Measurements from ENCODE around the gene HORMAD2. TPM values are rescaled to one million over a fixed set of nuclear protein-coding genes. Genes with fewer than 3 reads are reported as not detected.
"Not testable (repeated sequence)": the region's sequence is repeated elsewhere in the genome, so short reads cannot be mapped to it uniquely, and the experiment has no call there.

Gene HORMAD2
- total and polyA plus RNA-seq, 9 of the 15 experiments (the other 6 are each of a cell fraction or from before 2014, with no cell fraction given) = not detected

GRCh38 chr22:30214703-30215407 is 134.6 kb downstream of the HORMAD2 start:
- intact Hi-C loops (cut with micrococcal nuclease) (loop anchor here (5.0 kb wide), 1 partner anchor 33 kb away; no protein-coding TSS in a partner anchor), in situ Hi-C loops (cut with MboI) (no loop called here)
- ChIA-PET CTCF (ENCODE audit: low intra/inter-chr PET ratio) (no interaction called here), POLR2A (interaction anchor here (0.6 to 1.2 kb wide), 3 partner anchors 10 to 22 kb away, joined by 3 to 4 read pairs (median 3); no protein-coding TSS in a partner anchor)
- Histone ChIP-seq H3K79me2 (ENCODE audit: control insufficient read depth, insufficient read depth, low read length) (no peaks in the 10 kb centered on the region), H3K27ac (ENCODE audit: extremely low read depth, low read depth, low read length) (no peak overlapping the region), H2AFZ (ENCODE audit: low read depth, low read length) (no peak overlapping the region), H3K4me1 (replicated peaks in 1 of 2; ENCODE audit: control insufficient read depth in 2 of 2, insufficient read depth in 2 of 2, low read length in 2 of 2) (peaks cover 24 to 40% of the 10 kb centered on the region in 2 experiments; a peak in 4 of 5 replicates), H4K20me1 (replicated peaks; ENCODE audit: control insufficient read depth, insufficient read depth, low read length) (0 out of 2 replicates have a peak, but pooled peaks cover 3% of the 10 kb centered on the region), H3K27me3 (ENCODE audit: control insufficient read depth in 2 of 2, insufficient read depth in 2 of 2, low read length in 2 of 2) (no peaks in the 10 kb centered on the region), H3K4me2 (ENCODE audit: insufficient read depth, low read length) (no peak overlapping the region), H3K36me3 (ENCODE audit: control insufficient read depth, insufficient read depth, low read length) (no peaks in the 10 kb centered on the region), H3K4me3 (no peak overlapping the region), H3K9me3 (replicated peaks; ENCODE audit: control insufficient read depth, insufficient read depth, low read depth, low read length) (no peaks in the 10 kb centered on the region), H3K9me1 (ENCODE audit: control insufficient read depth, insufficient read depth, low read length) (no peaks in the 10 kb centered on the region), H3K9ac (ENCODE audit: insufficient read depth in 1 of 2, low read depth in 2 of 2, low read length in 2 of 2) (peak overlapping the region in 1 of 2 experiments; percentile 17; a peak in 1 of 4 replicates)
- DNase-seq (ENCODE audit: extremely low read depth in 1 of 4, low spot score in 3 of 4) (no peak), ATAC-seq (no peak), FAIRE-seq (no peak)
- 9% methylated on average over 10 of the region's 12 CpGs for WGBS (ENCODE audit: insufficient coverage, low coverage, missing lambda C conversion rate)
- BruUV-seq (replicated peaks) = no TSS peak
- TF ChIP-seq NFIC (IDR thresholded peaks at IDR 0.05) = peak; percentile 72
- TF ChIP-seq CBX2 (IDR thresholded peaks at IDR 0.05; ENCODE audit: insufficient read depth, low read length, poor library complexity, severe bottlenecking) = no peak

GRCh38 chr22:30216272-30216671 is 136.0 kb downstream of the HORMAD2 start:
- ATAC-seq; H3K9me3 ChIP-seq (replicated peaks; ENCODE audit: control insufficient read depth, insufficient read depth, low read depth, low read length); H4K20me1 ChIP-seq (replicated peaks; ENCODE audit: control insufficient read depth, insufficient read depth, low read length); BruUV-seq (replicated peaks); H3K4me3 ChIP-seq; H3K27ac ChIP-seq (ENCODE audit: extremely low read depth, low read depth, low read length); H3K79me2 ChIP-seq (ENCODE audit: control insufficient read depth, insufficient read depth, low read length); FAIRE-seq; H3K9me1 ChIP-seq (ENCODE audit: control insufficient read depth, insufficient read depth, low read length); CTCF ChIA-PET (ENCODE audit: low intra/inter-chr PET ratio); in situ Hi-C loops (cut with MboI); H3K9ac ChIP-seq (ENCODE audit: insufficient read depth in 1 of 2, low read depth in 2 of 2, low read length in 2 of 2); H3K36me3 ChIP-seq (ENCODE audit: control insufficient read depth, insufficient read depth, low read length); POLR2A ChIA-PET; DNase-seq (ENCODE audit: extremely low read depth in 1 of 4, low spot score in 3 of 4); H3K27me3 ChIP-seq (ENCODE audit: control insufficient read depth in 2 of 2, insufficient read depth in 2 of 2, low read length in 2 of 2): not testable (repeated sequence)
- Histone ChIP-seq H2AFZ (ENCODE audit: low read depth, low read length) (0 out of 2 replicates have a peak overlapping the region, but pooled peaks have one; percentile 39), H3K4me2 (ENCODE audit: insufficient read depth, low read length) (peak overlapping the region; percentile 34; the same call in 1 of the 2 replicates), H3K4me1 (replicated peaks in 1 of 2; ENCODE audit: control insufficient read depth in 2 of 2, insufficient read depth in 2 of 2, low read length in 2 of 2) (peaks cover 24 to 38% of the 10 kb centered on the region in 2 experiments; a peak in 4 of 5 replicates)
- TF ChIP-seq FOXJ2 (tag; IDR thresholded peaks at IDR 0.05) = 0 out of 2 replicates have a peak, but pooled peaks have one; percentile 13
- peak; percentile 65 for TF ChIP-seq ZNF121 (CRISPR knock-in tag; conservative IDR thresholded peaks at IDR 0.05)
- intact Hi-C loops (cut with micrococcal nuclease) = loop anchor here (5.0 kb wide), 1 partner anchor 34 kb away; no protein-coding TSS in a partner anchor
- WGBS (ENCODE audit: insufficient coverage, low coverage, missing lambda C conversion rate) = 66% methylated on average over 3 of the region's 3 CpGs
